ENCODE data around the gene RNU6-1.

Gene RNU6-1

DNA sequence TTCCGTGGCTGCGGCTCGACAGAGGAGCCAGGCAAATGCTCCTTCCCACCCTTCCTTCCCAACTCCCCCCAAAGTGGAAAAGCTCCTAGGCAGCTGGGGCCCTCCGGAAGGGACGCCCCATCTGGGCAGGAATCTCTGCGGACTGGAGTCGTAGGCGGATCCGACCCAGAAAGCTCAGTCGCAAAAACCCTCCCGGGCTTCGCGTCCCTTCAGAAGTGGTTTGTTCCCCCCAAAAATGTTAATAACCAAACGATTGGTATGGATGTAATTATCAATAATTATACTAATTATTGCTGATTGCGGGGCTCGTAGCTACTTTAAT, 3.8 kb downstream of the RNU6-1 start (continued):
- TF ChIP-seq, protein P1, sequence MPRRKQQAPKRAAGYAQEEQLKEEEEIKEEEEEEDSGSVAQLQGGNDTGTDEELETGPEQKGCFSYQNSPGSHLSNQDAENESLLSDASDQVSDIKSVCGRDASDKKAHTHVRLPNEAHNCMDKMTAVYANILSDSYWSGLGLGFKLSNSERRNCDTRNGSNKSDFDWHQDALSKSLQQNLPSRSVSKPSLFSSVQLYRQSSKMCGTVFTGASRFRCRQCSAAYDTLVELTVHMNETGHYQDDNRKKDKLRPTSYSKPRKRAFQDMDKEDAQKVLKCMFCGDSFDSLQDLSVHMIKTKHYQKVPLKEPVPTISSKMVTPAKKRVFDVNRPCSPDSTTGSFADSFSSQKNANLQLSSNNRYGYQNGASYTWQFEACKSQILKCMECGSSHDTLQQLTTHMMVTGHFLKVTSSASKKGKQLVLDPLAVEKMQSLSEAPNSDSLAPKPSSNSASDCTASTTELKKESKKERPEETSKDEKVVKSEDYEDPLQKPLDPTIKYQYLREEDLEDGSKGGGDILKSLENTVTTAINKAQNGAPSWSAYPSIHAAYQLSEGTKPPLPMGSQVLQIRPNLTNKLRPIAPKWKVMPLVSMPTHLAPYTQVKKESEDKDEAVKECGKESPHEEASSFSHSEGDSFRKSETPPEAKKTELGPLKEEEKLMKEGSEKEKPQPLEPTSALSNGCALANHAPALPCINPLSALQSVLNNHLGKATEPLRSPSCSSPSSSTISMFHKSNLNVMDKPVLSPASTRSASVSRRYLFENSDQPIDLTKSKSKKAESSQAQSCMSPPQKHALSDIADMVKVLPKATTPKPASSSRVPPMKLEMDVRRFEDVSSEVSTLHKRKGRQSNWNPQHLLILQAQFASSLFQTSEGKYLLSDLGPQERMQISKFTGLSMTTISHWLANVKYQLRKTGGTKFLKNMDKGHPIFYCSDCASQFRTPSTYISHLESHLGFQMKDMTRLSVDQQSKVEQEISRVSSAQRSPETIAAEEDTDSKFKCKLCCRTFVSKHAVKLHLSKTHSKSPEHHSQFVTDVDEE (CRISPR knock-in tag; IDR thresholded peaks at IDR 0.05) = no peak
- TF ChIP-seq ZNF70 (CRISPR knock-in tag; IDR thresholded peaks at IDR 0.05) (no peak), TCF4 (CRISPR knock-in tag; IDR thresholded peaks at IDR 0.05; ENCODE audit: borderline replicate concordance) (no peak)

DNA sequence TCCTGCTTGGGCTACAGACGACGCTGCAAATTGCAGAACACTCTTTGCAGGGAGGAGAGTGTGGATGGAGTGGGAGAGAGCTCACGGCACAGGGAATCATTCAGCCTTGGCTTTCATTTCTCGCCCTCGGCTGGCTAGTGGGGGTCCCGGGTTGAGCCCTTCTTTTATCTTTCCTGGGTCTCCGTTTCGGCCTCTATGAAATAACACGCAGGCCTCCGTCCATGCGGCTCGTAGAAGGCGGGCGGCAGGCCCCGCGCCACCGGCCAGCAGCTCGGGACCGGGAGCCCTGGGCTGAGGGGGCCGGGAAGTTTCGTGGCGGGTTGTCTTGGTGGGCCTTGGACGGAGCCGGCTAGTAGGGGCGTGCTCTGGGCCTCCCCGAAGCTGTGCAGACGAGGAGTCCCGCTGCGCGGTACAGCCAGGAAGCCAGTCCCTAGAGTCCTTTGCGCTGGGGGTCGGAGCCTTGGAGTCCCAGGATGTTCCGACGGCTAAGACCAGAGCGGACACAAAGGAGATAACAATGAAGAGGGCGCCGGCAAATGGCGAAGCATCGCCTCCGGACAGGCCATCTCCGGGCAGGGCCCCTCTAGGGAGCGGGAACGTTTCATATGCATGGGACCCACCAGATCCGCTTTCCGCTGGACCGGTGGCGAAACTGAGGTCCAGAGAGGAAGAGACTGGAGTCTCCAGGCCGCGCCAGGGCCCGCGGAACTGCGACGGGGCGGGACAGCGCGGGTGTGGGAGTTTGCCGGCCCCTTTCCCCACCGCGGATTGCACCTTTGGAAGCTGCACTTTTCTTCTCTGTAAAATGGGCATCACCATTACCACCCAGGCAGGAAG, 4.3 kb downstream of the RNU6-1 start:
- ATAC-seq = no peak
- TF ChIP-seq OSR1 (CRISPR knock-in tag; IDR thresholded peaks at IDR 0.05) (no peak), ZFP3 (CRISPR knock-in tag; IDR thresholded peaks at IDR 0.05) (no peak)

DNA sequence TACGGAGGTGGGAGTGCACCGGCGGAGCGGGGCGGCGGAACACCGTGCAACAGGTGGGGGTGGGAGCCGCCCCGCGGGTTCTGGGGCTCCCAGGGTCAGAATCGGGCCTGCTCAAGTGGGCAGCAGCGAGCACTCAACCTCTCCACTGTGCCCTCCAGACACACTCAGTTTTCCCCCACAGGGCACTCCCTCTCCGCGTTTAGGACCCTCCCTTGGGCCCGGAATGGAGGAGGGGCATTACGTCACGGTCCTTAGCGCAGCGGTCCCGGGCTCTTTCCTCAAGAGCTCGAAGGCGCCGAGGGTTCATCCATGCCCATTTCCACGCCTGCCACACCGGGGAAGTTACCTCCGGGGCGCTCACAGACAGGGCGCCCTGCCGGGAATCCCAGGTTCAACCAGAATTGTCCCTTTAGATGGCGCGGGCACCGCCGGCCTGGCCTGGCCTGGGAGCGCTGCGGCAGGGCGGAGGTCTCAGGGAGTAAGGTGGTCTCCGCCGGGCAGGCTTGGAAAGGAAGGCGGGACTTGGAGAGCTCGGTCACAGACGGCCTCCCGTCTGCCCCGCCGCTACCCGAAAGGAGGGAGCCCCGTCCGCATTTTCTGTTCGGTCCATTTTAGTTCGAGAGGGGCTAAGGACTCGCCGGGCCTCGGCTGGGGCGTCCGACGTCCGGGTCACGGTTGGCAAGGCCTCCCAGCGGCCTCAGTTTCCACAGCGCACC, 5.1 kb downstream of the RNU6-1 start:
- no peak for ATAC-seq
- TF ChIP-seq CSDC2 (CRISPR knock-in tag; IDR thresholded peaks at IDR 0.05) (no peak), ARNTL (CRISPR knock-in tag; IDR thresholded peaks at IDR 0.05; ENCODE audit: borderline replicate concordance, low read depth) (no peak), ZNF70 (CRISPR knock-in tag; IDR thresholded peaks at IDR 0.05) (no peak)
- TF ChIP-seq, protein P2, sequence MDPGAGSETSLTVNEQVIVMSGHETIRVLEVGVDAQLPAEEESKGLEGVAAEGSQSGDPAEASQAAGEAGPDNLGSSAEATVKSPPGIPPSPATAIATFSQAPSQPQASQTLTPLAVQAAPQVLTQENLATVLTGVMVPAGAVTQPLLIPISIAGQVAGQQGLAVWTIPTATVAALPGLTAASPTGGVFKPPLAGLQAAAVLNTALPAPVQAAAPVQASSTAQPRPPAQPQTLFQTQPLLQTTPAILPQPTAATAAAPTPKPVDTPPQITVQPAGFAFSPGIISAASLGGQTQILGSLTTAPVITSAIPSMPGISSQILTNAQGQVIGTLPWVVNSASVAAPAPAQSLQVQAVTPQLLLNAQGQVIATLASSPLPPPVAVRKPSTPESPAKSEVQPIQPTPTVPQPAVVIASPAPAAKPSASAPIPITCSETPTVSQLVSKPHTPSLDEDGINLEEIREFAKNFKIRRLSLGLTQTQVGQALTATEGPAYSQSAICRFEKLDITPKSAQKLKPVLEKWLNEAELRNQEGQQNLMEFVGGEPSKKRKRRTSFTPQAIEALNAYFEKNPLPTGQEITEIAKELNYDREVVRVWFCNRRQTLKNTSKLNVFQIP (CRISPR knock-in tag; IDR thresholded peaks at IDR 0.05; ENCODE audit: borderline replicate concordance, low read depth) = no peak

DNA sequence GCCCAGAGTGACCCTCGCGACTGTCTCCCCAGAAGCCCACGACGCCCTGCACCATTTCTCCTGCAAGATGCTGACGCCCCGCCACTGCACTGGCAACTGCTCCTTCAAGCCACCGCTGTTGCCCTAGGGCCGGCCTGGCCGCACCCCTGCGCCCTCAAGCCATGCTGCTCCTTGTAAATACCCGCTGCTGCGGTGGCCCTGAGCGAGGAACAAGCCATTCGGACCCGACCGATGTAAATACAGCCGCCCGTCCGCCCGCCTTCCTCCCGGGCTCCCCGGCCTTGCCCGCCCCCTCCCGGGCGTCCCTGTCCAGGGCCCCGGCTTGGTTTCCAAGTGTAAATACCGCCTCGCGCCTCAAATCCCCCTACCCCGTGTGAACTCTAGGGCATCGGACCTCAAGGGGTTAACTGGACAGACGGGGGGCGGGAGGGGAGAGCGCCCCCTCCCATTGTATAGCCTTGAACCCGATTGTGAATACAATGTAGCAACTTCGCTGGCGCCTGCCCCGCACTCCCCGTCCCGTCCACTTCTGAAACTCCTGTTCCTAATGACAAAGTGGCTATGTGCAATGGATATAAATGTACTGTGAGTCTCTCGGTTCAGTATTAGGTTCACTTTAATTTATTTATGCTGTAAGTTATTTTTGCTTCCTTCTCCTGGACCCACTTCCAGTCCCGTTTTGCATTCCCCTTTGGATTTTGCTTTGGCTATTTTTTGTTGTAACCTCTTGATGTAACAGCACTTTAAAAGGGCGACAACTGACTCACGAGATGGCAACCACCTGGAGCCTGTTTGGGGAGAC, 5.9 kb downstream of the RNU6-1 start:
- peak; percentile 79 for ATAC-seq
- TF ChIP-seq ZNF70 (CRISPR knock-in tag; IDR thresholded peaks at IDR 0.05) (no peak), ESRRG (CRISPR knock-in tag; IDR thresholded peaks at IDR 0.05) (no peak), ZNF8 (CRISPR knock-in tag; IDR thresholded peaks at IDR 0.05) (no peak), CSDC2 (CRISPR knock-in tag; IDR thresholded peaks at IDR 0.05) (no peak)
- TF ChIP-seq, protein P3, sequence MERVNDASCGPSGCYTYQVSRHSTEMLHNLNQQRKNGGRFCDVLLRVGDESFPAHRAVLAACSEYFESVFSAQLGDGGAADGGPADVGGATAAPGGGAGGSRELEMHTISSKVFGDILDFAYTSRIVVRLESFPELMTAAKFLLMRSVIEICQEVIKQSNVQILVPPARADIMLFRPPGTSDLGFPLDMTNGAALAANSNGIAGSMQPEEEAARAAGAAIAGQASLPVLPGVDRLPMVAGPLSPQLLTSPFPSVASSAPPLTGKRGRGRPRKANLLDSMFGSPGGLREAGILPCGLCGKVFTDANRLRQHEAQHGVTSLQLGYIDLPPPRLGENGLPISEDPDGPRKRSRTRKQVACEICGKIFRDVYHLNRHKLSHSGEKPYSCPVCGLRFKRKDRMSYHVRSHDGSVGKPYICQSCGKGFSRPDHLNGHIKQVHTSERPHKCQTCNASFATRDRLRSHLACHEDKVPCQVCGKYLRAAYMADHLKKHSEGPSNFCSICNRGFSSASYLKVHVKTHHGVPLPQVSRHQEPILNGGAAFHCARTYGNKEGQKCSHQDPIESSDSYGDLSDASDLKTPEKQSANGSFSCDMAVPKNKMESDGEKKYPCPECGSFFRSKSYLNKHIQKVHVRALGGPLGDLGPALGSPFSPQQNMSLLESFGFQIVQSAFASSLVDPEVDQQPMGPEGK (CRISPR knock-in tag; IDR thresholded peaks at IDR 0.05; ENCODE audit: borderline replicate concordance) = no peak

DNA sequence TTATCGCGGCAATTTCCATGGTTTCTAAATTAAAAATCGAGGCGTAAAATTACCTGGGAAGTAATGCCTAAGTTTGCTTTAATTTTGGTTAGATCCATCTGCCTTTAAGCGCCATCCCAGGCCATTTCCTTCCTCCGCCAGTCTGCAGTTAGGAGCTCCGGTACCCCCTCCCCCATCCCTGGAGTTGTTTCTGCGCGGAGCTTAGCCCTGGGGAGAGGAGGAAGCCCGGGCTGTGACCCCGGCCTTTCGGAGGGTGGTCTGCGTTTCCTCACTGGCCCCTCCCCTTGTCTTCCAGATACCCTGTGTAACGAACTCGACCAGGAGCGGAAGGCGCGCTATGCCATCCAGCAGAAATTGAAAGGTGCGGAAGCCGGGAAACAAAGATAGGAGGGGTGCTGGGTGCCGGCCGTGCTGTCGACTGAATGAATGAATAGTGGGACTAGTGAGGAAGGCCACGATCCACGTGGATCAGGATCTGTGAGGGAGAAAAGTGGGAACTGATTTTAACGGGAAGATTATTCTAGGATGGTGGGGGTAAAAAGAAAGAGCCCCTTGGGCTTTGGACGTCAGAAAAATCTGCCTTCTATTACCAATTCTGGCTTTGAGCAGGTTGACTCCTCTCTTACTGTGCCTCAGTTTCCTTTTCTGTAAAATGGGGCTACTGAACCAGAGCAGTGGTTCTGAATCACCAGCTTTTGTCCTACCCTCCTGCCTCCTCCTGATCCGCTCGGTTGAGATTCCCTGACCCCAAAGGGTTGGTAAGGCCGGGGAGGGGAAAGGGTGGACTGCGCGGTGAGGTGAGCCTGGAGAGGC, 6.7 kb downstream of the RNU6-1 start:
- peak; percentile 18; the same call in 2 of the 3 replicates for ATAC-seq
- TF ChIP-seq, protein P4, sequence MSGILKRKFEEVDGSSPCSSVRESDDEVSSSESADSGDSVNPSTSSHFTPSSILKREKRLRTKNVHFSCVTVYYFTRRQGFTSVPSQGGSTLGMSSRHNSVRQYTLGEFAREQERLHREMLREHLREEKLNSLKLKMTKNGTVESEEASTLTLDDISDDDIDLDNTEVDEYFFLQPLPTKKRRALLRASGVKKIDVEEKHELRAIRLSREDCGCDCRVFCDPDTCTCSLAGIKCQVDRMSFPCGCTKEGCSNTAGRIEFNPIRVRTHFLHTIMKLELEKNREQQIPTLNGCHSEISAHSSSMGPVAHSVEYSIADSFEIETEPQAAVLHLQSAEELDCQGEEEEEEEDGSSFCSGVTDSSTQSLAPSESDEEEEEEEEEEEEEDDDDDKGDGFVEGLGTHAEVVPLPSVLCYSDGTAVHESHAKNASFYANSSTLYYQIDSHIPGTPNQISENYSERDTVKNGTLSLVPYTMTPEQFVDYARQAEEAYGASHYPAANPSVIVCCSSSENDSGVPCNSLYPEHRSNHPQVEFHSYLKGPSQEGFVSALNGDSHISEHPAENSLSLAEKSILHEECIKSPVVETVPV (CRISPR knock-in tag; IDR thresholded peaks at IDR 0.05) = no peak
- TF ChIP-seq SNAI2 (CRISPR knock-in tag; IDR thresholded peaks at IDR 0.05) (no peak), TCF4 (CRISPR knock-in tag; IDR thresholded peaks at IDR 0.05; ENCODE audit: borderline replicate concordance) (no peak), ZNF8 (CRISPR knock-in tag; IDR thresholded peaks at IDR 0.05) (no peak), CSDC2 (CRISPR knock-in tag; IDR thresholded peaks at IDR 0.05) (no peak), ZC3H10 (CRISPR knock-in tag; IDR thresholded peaks at IDR 0.05) (no peak)
- TF ChIP-seq, protein P1 (CRISPR knock-in tag; IDR thresholded peaks at IDR 0.05) = no peak
- TF ChIP-seq, protein P5, sequence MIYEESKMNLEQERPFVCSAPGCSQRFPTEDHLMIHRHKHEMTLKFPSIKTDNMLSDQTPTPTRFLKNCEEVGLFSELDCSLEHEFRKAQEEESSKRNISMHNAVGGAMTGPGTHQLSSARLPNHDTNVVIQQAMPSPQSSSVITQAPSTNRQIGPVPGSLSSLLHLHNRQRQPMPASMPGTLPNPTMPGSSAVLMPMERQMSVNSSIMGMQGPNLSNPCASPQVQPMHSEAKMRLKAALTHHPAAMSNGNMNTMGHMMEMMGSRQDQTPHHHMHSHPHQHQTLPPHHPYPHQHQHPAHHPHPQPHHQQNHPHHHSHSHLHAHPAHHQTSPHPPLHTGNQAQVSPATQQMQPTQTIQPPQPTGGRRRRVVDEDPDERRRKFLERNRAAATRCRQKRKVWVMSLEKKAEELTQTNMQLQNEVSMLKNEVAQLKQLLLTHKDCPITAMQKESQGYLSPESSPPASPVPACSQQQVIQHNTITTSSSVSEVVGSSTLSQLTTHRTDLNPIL (CRISPR knock-in tag; IDR thresholded peaks at IDR 0.05; ENCODE audit: low read depth) = no peak
